GM18909 (cell line): ENCODE data around the gene MAGEB1.
A peak's percentile ranks its signal among the peaks of the same experiment; 100 is the strongest.

ENCODE experiments used
- ATAC-seq: cut with Tn5 transposase; IDR thresholded peaks from one replicate; pipeline ENCODE4 v1.9.1; 2021; ENCODE audit warnings: mild to moderate bottlenecking; ENCODE audit not compliant: unreplicated experiment, poor library complexity

Gene MAGEB1, protein sequence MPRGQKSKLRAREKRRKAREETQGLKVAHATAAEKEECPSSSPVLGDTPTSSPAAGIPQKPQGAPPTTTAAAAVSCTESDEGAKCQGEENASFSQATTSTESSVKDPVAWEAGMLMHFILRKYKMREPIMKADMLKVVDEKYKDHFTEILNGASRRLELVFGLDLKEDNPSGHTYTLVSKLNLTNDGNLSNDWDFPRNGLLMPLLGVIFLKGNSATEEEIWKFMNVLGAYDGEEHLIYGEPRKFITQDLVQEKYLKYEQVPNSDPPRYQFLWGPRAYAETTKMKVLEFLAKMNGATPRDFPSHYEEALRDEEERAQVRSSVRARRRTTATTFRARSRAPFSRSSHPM

GRCh38 chrX:30246769-30247489 is at the start of gene MAGEB1:
TSS of gene MAGEB1 (plus strand) at chrX:30247146. CDS start at chrX:30250494, 3,348 bp downstream.
- ATAC-seq, result no peak

DNA sequence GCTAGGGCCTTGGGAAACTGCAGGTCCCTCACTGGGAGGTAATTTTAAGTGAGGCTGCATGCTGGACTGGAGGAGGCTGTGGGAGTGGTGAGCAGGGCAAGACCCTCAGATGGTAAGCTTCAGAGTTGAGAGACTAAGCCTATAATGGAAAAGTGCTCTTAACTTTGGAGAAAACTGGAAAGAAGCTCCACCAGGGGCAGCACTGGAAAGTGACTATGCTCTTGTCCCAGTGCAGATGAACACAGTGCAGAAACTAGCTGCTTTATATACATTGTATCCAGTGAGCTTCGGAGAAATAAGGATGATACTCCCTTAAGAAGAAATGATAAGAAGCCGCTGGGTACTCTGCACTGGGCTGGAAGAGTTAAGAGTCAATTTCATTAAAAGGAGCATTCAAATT is 34.8 kb upstream of the MAGEB1 start:
- no peak for ATAC-seq

DNA sequence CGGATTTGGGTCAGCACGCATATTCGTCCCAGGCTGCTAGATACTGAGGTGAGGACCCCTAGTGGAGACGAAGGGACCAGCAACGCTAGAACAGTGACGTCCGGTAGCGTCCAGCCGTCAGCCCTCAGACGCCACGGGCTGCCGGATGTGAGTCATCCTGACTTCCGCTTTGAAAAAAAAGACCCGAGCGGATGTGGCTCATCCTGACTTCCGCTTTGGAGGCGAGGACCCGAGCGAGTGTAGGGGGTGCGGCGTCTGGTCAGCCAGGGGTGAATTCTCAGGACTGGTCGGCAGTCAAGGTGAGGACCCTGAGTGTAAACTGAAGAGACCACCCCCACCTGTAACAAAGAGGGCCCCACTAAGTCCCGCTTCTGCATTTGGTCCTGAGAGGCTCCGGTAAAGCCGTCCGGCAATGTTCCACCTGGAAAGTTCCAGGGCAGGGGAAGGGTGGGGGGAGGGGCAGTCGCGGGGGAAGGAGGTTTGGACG is 31.5 kb upstream of the MAGEB1 start, which contains the start of gene MAGEB2:
TSS of gene MAGEB2 (plus strand) at position 207 of the 487 bp plus-strand sequence. CDS start 3,018 bp downstream, outside the sequence.
- no peak for ATAC-seq

DNA sequence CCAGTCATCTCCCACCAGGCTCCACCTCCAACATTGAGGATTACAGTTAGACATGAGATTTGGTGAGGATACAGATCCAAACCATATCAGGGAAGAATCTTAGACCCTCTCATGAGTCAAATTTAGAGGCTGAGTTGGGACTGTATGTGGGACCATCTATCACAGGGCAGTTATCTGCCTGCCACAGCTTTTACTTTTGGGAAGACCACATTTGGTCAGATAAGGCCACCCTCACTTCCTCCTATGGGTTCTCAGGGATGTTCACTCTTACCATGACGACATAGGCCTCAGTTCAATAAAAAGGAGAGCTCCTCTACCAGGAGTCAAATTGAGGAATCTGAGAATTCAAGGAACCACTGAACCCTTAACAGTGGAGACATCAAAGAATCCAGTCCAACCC is 29.5 kb upstream of the MAGEB1 start:
- no peak for ATAC-seq

DNA sequence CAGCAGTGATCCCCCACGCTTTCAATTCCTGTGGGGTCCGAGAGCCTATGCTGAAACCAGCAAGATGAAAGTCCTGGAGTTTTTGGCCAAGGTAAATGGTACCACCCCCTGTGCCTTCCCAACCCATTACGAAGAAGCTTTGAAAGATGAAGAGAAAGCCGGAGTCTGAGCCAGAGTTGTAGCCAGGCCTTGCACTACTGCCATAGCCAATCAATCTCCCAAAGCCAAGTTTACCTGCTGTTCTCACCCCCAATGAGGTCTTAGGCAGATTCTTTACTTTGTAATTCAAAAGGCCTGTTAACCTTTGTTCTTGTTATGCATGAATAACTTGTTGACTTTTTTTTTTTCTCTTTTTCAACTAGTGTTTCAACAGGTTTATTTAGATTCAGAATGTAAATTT is 27.6 kb upstream of the MAGEB1 start:
- ATAC-seq, result no peak

- ATAC-seq, result no peak
These were observed 26.3 kb upstream of the MAGEB1 start for GRCh38 chrX:30220661-30221060.

GRCh38 chrX:30224536-30224935 is 22.4 kb upstream of the MAGEB1 start:
- no peak for ATAC-seq

- ATAC-seq, result no peak
These were observed 18.4 kb upstream of the MAGEB1 start for GRCh38 chrX:30228526-30228925.

DNA sequence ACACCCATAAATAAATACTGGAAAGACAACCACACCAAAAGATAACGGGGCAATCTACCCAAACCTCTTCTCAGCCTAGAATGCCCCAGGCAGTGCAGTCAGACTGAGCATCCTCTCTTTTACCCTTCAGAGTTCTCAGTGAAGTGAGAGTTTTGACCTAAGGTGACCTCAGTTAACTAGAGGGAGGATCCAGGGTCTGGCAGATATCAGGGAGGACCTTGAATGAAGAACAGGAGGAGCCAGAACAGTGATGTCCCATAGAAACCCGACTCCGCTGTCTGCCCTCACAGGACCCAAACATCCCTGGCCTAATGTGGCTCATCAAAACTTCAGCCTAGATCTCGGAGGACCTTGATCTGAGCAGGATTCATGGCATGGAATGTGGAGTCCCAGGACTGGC is 16.6 kb upstream of the MAGEB1 start, which contains the start of gene MAGEB3:
TSS of gene MAGEB3 (plus strand) at position 263 of the 400 bp plus-strand sequence. CDS start 5,268 bp downstream, outside the sequence.
- ATAC-seq, result no peak

GRCh38 chrX:30241724-30242415 is 5.1 kb upstream of the MAGEB1 start, which contains the start of gene MAGEB4:
TSS of gene MAGEB4 (plus strand) at chrX:30242000. CDS start at chrX:30242136, 136 bp downstream.
- ATAC-seq, result no peak

GRCh38 chrX:30248854-30249253 is 1.9 kb downstream of the MAGEB1 start:
- peak; percentile 60 for ATAC-seq

DNA sequence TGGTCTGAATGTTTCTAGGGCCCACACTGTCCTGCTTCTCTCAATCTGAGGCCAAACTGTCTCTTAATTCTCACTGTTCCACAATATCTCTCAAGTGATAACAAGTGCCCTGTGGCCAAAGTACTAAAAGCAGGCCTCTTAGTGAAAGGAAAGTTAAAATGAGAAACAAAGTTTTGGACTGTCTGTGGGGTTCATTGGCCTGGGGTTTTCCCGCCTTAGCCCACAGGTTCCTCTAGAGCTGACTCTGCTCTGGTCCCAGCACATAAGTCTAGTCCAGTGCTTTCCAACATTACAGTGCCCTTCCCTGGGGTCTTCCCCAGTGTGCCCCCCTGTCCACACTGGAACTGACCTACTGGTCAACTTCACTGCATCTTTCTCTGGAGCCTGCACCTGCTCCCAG is 6.3 kb downstream of the MAGEB1 start:
- ATAC-seq, result peak; percentile 61

GRCh38 chrX:30259927-30260326 is 13.0 kb downstream of the MAGEB1 start:
- ATAC-seq, result no peak

GRCh38 chrX:30261012-30261411 is 14.1 kb downstream of the MAGEB1 start:
- no peak for ATAC-seq

- no peak for ATAC-seq
These were observed 15.8 kb downstream of the MAGEB1 start for GRCh38 chrX:30262763-30263162.

GRCh38 chrX:30270639-30271038 is 23.7 kb downstream of the MAGEB1 start:
- no peak for ATAC-seq

GRCh38 chrX:30275498-30275897 is 28.6 kb downstream of the MAGEB1 start:
- no peak for ATAC-seq

GRCh38 chrX:30278365-30278764 is 31.4 kb downstream of the MAGEB1 start:
- no peak for ATAC-seq

- no peak for ATAC-seq
These were observed 33.5 kb downstream of the MAGEB1 start for GRCh38 chrX:30280428-30280827.

GRCh38 chrX:30282527-30282926 is 35.6 kb downstream of the MAGEB1 start:
- no peak for ATAC-seq
